Loucy (cell line): Measurements from ENCODE around the gene GTPBP6.
"Not testable (repeated sequence)": the region's sequence is repeated elsewhere in the genome, so short reads cannot be mapped to it uniquely, and the experiment has no call there.

ENCODE experiments used
- H2AFZ ChIP-seq: fragments of 200-600 bp; sonication (generic); 2 replicates; pipeline ENCODE4 v1.6.0; 2016; ENCODE audit warnings: antibody characterized with exemption, mild to moderate bottlenecking, low read length, moderate library complexity
- H3F3A ChIP-seq: fragments of 200-600 bp; 2 replicates; pipeline ENCODE4 v1.6.0; 2016; ENCODE audit warnings: antibody characterized with exemption, low read depth, mild to moderate bottlenecking
- H3K27me3 ChIP-seq: fragments of 200-600 bp; sonication (generic); 2 replicates; pipeline ENCODE4 v1.6.1; 2014; ENCODE audit warnings: low read length, mild to moderate bottlenecking; ENCODE audit not compliant: insufficient read depth, poor library complexity, severe bottlenecking
- H3K36me3 ChIP-seq: fragments of 200-600 bp; sonication (generic); 2 replicates; pipeline ENCODE4 v1.6.1; 2016; ENCODE audit warnings: low read length; ENCODE audit not compliant: insufficient read depth
- H3K4me1 ChIP-seq: fragments of 200-600 bp; sonication (generic); 2 replicates; pipeline ENCODE4 v1.5.1; 2014; ENCODE audit warnings: low read length, mild to moderate bottlenecking; ENCODE audit not compliant: insufficient read depth, poor library complexity, severe bottlenecking
- H3K4me2 ChIP-seq: fragments of 200-600 bp; sonication (generic); 2 replicates; pipeline ENCODE4 v1.6.0; 2014; ENCODE audit warnings: antibody characterized with exemption, low read length, low read depth, mild to moderate bottlenecking; ENCODE audit not compliant: poor library complexity, severe bottlenecking
- H3K4me3 ChIP-seq: fragments of 200-600 bp; sonication (generic); 2 replicates; pipeline ENCODE4 v1.5.1; 2014; ENCODE audit warnings: low read length, mild to moderate bottlenecking, mixed read lengths; ENCODE audit not compliant: poor library complexity, severe bottlenecking
- H3K79me2 ChIP-seq: fragments of 200-600 bp; sonication (generic); 2 replicates; pipeline ENCODE4 v1.6.1; 2014; ENCODE audit warnings: low read length; ENCODE audit not compliant: insufficient read depth
- H3K9ac ChIP-seq: fragments of 200-600 bp; sonication (generic); 2 replicates; pipeline ENCODE4 v1.6.0; 2014; ENCODE audit warnings: mild to moderate bottlenecking, low read depth, low read length, moderate library complexity; ENCODE audit not compliant: poor library complexity, severe bottlenecking
- H3K9me2 ChIP-seq: fragments of 200-600 bp; sonication (generic); replicated peaks from 2 replicates; pipeline ENCODE4 v1.6.1; 2016; ENCODE audit warnings: low read depth, low read length, mixed read lengths
- H3K9me3 ChIP-seq: fragments of 200-600 bp; sonication (generic); 2 replicates; pipeline ENCODE4 v1.6.1; 2014; ENCODE audit warnings: mild to moderate bottlenecking, antibody characterized with exemption, low read length, low read depth; ENCODE audit not compliant: insufficient read depth
- H4K20me1 ChIP-seq: fragments of 200-600 bp; sonication (generic); 2 replicates; pipeline ENCODE4 v1.6.0; 2014; ENCODE audit warnings: antibody characterized with exemption, low read length, mild to moderate bottlenecking; ENCODE audit not compliant: insufficient read depth, poor library complexity, severe bottlenecking
- EZH2phosphoT487 ChIP-seq: fragments of 200-600 bp; IDR thresholded peaks from 2 replicates; pipeline ENCODE4 v1.6.1; 2018; ENCODE audit warnings: antibody characterized with exemption, mild to moderate bottlenecking, moderate library complexity, borderline replicate concordance
- TF ChIP-seq, protein P1 (sequence below): fragments of 200-600 bp; sonication (generic); conservative IDR thresholded peaks from 2 replicates; pipeline ENCODE4 v1.5.1; 2014; ENCODE audit warnings: mild to moderate bottlenecking, antibody characterized with exemption, low read length

The GTPBP6 gene

DNA sequence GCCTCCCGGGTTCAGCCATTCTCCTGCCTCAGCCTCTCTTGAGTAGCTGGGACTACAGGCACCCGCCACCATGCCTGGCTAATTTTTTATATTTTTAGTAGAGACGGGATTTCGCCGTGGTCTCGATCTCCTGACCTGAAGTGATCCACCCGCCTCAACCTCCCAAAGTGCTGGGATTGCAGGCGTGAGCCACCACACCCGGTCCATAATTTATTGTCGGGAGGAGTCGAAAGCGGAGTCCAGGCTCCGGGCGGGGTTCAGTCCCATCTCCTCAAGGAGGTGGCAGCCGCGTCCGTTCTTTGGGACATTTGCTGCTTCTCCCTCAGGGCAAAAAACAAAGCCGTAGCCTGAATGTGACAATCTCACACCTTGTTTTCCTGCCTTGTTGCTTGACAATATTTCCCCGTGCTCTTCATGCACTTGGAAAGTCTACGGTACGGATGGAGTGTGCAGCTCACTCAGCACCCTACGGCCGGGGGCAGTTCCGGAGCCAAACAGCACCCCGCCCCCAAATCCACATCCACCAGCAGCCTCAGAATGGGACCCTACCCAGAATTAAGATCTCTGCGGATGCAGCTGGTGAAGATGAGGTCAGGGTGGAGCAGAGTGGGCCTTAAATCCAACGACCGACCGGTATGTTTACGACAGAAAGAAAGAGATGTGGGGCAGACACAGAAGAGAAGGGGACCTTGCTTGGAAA, 9.6 kb downstream of the GTPBP6 start:
- TF ChIP-seq, protein P1, sequence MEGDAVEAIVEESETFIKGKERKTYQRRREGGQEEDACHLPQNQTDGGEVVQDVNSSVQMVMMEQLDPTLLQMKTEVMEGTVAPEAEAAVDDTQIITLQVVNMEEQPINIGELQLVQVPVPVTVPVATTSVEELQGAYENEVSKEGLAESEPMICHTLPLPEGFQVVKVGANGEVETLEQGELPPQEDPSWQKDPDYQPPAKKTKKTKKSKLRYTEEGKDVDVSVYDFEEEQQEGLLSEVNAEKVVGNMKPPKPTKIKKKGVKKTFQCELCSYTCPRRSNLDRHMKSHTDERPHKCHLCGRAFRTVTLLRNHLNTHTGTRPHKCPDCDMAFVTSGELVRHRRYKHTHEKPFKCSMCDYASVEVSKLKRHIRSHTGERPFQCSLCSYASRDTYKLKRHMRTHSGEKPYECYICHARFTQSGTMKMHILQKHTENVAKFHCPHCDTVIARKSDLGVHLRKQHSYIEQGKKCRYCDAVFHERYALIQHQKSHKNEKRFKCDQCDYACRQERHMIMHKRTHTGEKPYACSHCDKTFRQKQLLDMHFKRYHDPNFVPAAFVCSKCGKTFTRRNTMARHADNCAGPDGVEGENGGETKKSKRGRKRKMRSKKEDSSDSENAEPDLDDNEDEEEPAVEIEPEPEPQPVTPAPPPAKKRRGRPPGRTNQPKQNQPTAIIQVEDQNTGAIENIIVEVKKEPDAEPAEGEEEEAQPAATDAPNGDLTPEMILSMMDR, result no peak
- no peak for TF ChIP-seq EZH2phosphoT487
- no peak overlapping the region for H3K4me3 ChIP-seq
- H3F3A ChIP-seq, result no peaks in the 10 kb centered on the region
- no peaks in the 10 kb centered on the region for H4K20me1 ChIP-seq
- H3K9me2 ChIP-seq, result no peaks in the 10 kb centered on the region
- no peak overlapping the region for H3K4me2 ChIP-seq
- H3K4me1 ChIP-seq, result no peaks in the 10 kb centered on the region
- no peaks in the 10 kb centered on the region for H3K79me2 ChIP-seq
- no peak overlapping the region for H3K9ac ChIP-seq
- H3K9me3 ChIP-seq, result no peaks in the 10 kb centered on the region
- no peaks in the 10 kb centered on the region for H3K27me3 ChIP-seq
- H2AFZ ChIP-seq, result no peak overlapping the region
- H3K36me3 ChIP-seq, result peaks cover 10% of the 10 kb centered on the region; the same call in 1 of the 2 replicates

GRCh38 chrX:307261-308111, 11.1 kb downstream of the GTPBP6 start:
- Histone ChIP-seq H3K36me3 (peaks cover 8% of the 10 kb centered on the region; the same call in 1 of the 2 replicates), H3K79me2 (no peaks in the 10 kb centered on the region), H4K20me1 (no peaks in the 10 kb centered on the region), H2AFZ (no peak overlapping the region), H3K9me2 (no peaks in the 10 kb centered on the region), H3K9me3 (no peaks in the 10 kb centered on the region), H3K27me3 (no peaks in the 10 kb centered on the region), H3K4me2 (no peak overlapping the region), H3K9ac (no peak overlapping the region), H3K4me3 (no peak overlapping the region), H3F3A (no peaks in the 10 kb centered on the region), H3K4me1 (no peaks in the 10 kb centered on the region)
- TF ChIP-seq, protein P1, result no peak
- no peak for TF ChIP-seq EZH2phosphoT487

DNA sequence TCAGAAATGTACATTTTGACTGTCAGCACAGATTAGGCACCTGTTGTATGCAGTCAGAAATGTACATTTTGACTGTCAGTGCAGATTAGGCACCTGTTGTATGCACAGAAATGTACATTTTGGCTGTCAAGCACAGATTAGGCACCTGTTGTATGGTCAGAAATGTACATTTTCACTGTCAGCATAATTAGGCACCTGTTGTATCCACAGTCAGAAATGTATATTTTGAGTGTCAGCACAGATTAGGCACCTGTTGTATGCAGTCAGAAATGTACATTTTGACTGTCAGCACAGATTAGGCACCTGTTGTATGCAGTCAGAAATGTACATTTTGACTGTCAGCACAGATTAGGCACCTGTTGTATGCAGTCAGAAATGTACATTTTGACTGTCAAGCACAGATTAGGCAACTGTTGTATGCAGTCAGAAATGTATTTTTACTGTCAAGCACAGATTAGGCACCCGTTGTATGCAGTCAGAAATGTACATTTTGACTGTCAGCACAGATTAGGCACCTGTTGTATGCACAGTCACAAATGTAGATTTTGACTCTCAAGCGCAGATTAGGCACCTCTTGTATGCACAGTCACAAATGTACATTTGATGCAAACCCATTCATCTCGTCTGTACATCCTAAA, 11.9 kb downstream of the GTPBP6 start:
- not testable (repeated sequence) for H3K9ac ChIP-seq, H3K4me3 ChIP-seq, H3F3A ChIP-seq, H2AFZ ChIP-seq, H3K4me2 ChIP-seq, H3K27me3 ChIP-seq, H3K4me1 ChIP-seq, H4K20me1 ChIP-seq, H3K36me3 ChIP-seq, H3K9me3 ChIP-seq, H3K9me2 ChIP-seq, H3K79me2 ChIP-seq

- not testable (repeated sequence) for H3K4me3 ChIP-seq, H3K27me3 ChIP-seq, H3K36me3 ChIP-seq, H3K9me2 ChIP-seq, H3K9ac ChIP-seq, H3K4me1 ChIP-seq, H3K9me3 ChIP-seq, H3F3A ChIP-seq, H4K20me1 ChIP-seq, H3K4me2 ChIP-seq, H2AFZ ChIP-seq, H3K79me2 ChIP-seq
Observed at GRCh38 chrX:305781-306613, 12.6 kb downstream of the GTPBP6 start.
